Kidney glomerular epithelial cell (primary cell): ENCODE measurements around the gene GLIS2.
"Not testable (repeated sequence)": the region's sequence is repeated elsewhere in the genome, so short reads cannot be mapped to it uniquely, and the experiment has no call there.

Experiments used
- DNase-seq: peaks from one replicate; lab custom pipeline; 2025; lab: John Stamatoyannopoulos, UW

Gene GLIS2

GRCh38 chr16:4320571-4321137 lies 4.8 kb downstream of the GLIS2 start:
- no peak for DNase-seq

- no peak for DNase-seq
Measured at GRCh38 chr16:4321286-4322120, 5.6 kb downstream of the GLIS2 start.

GRCh38 chr16:4322121-4323052 lies 6.5 kb downstream of the GLIS2 start:
- DNase-seq, result no peak

GRCh38 chr16:4323071-4323844 lies 7.4 kb downstream of the GLIS2 start:
- DNase-seq, result peak; percentile 53

GRCh38 chr16:4323845-4324488 lies 8.1 kb downstream of the GLIS2 start:
- DNase-seq, result peak; percentile 35

GRCh38 chr16:4324492-4325252 lies 8.8 kb downstream of the GLIS2 start:
- no peak for DNase-seq

- no peak for DNase-seq
Measured at GRCh38 chr16:4325253-4325758, 9.4 kb downstream of the GLIS2 start.

- no peak for DNase-seq
Measured at GRCh38 chr16:4327386-4328045, 11.6 kb downstream of the GLIS2 start.

- DNase-seq, result peak; percentile 34
Measured at GRCh38 chr16:4328046-4328781, 12.3 kb downstream of the GLIS2 start.

GRCh38 chr16:4328782-4329775 lies 13.2 kb downstream of the GLIS2 start:
- DNase-seq, result no peak

GRCh38 chr16:4330277-4330874 lies 14.5 kb downstream of the GLIS2 start:
- peak; percentile 24 for DNase-seq

GRCh38 chr16:4332083-4332482 lies 16.2 kb downstream of the GLIS2 start:
- no peak for DNase-seq

- DNase-seq, result no peak
Measured at GRCh38 chr16:4332623-4333307, 16.9 kb downstream of the GLIS2 start.

- DNase-seq, result no peak
Measured at GRCh38 chr16:4333308-4333638, 17.4 kb downstream of the GLIS2 start.

- not testable (repeated sequence) for DNase-seq
Measured at GRCh38 chr16:4333714-4334113, 17.8 kb downstream of the GLIS2 start.

- no peak for DNase-seq
Measured at GRCh38 chr16:4334724-4335495, 19.0 kb downstream of the GLIS2 start.
